ENCODE results near the gene CGA.
A peak's percentile ranks its signal among the peaks of the same experiment; 100 is the strongest.

Gene CGA

GRCh38 chr6:87103977-87104601, 9.2 kb upstream of the CGA start:
- H3K4me3 ChIP-seq (ENCODE audit: low read depth, low read length), result no peak overlapping the region
- no peak for DNase-seq (ENCODE audit: low read depth)
- TF ChIP-seq CTCF (conservative IDR thresholded peaks at IDR 0.05; ENCODE audit: low read depth, low read length), result no peak

- DNase-seq (ENCODE audit: low read depth), result no peak
- no peak for TF ChIP-seq CTCF (conservative IDR thresholded peaks at IDR 0.05; ENCODE audit: low read depth, low read length)
- H3K4me3 ChIP-seq (ENCODE audit: low read depth, low read length), result no peak overlapping the region
Observed at GRCh38 chr6:87102151-87102621, 7.3 kb upstream of the CGA start.

GRCh38 chr6:87101067-87101466, 6.2 kb upstream of the CGA start:
- no peak for TF ChIP-seq CTCF (conservative IDR thresholded peaks at IDR 0.05; ENCODE audit: low read depth, low read length)
- no peak for DNase-seq (ENCODE audit: low read depth)
- no peak overlapping the region for H3K4me3 ChIP-seq (ENCODE audit: low read depth, low read length)

- no peak for TF ChIP-seq CTCF (conservative IDR thresholded peaks at IDR 0.05; ENCODE audit: low read depth, low read length)
- DNase-seq (ENCODE audit: low read depth), result no peak
Observed at GRCh38 chr6:87100216-87100615, 5.3 kb upstream of the CGA start.

GRCh38 chr6:87099472-87099871, 4.6 kb upstream of the CGA start:
- DNase-seq (ENCODE audit: low read depth), result no peak
- TF ChIP-seq CTCF (conservative IDR thresholded peaks at IDR 0.05; ENCODE audit: low read depth, low read length), result no peak
- H3K4me3 ChIP-seq (ENCODE audit: low read depth, low read length), result no peak overlapping the region

More at GRCh38 chr6:87100216-87100615, 5.3 kb upstream of the CGA start:
- H3K4me3 ChIP-seq (ENCODE audit: low read depth, low read length), result no peak overlapping the region

- no peak for TF ChIP-seq CTCF (conservative IDR thresholded peaks at IDR 0.05; ENCODE audit: low read depth, low read length)
- H3K4me3 ChIP-seq (ENCODE audit: low read depth, low read length), result no peak overlapping the region
- no peak for DNase-seq (ENCODE audit: low read depth)
Observed at GRCh38 chr6:87094576-87094975, 330 bp downstream of the CGA start.

- no peak overlapping the region for H3K4me3 ChIP-seq (ENCODE audit: low read depth, low read length)
- peak; percentile 11 for DNase-seq (ENCODE audit: low read depth)
- no peak for TF ChIP-seq CTCF (conservative IDR thresholded peaks at IDR 0.05; ENCODE audit: low read depth, low read length)
Observed at GRCh38 chr6:87093651-87094050, 1.3 kb downstream of the CGA start.

All from choroid plexus epithelial cell (primary cell).